Naive thymus-derived CD8-positive, alpha-beta T cell (primary cell): ENCODE measurements around the gene ANKK1. TPM values are rescaled to one million over a fixed set of nuclear protein-coding genes. Genes with fewer than 3 reads are reported as not detected.
A peak's percentile ranks its signal among the peaks of the same experiment; 100 is the strongest.

Experiments
- ATAC-seq, 2 donors: fragments of 150-1000 bp; cut with Tn5 transposase in 1 of 2; sonication (Bioruptor Pico), chemical (Tn5 transposase) in 1 of 2; 1 replicate in 1 of 2; 2 replicates in 1 of 2; pipeline ENCODE4 v1.10.0; 2021; ENCODE audit warnings: mild to moderate bottlenecking in 2 of 2, moderate library complexity in 2 of 2
- POLR2A ChIA-PET: fragments of 350-600 bp; sonication (Branson Sonifier 250); formaldehyde crosslinking; loops from one replicate; lab custom pipeline; 2021; ENCODE audit warnings: antibody characterized with exemption; lab: Charles Lee
- DNase-seq, 10 donors: peaks; one replicate each; pipeline versions ENCODE4 v3.0.0 to v3.0.0-alpha.2; 2020 to 2022
- H3K27ac Mint-ChIP-seq, 10 donors: one replicate each; pipeline ENCODE4 v1.8.0; 2020 to 2022; ENCODE audit warnings: mild to moderate bottlenecking in 10 of 10, mixed read lengths in 10 of 10, moderate library complexity in 4 of 10, inconsistent platforms in 1 of 10
- H3K27me3 Mint-ChIP-seq, 5 donors: one replicate each; pipeline ENCODE4 v1.8.0; 2021 to 2022; ENCODE audit warnings: mixed read lengths in 5 of 5
- H3K36me3 Mint-ChIP-seq, 3 donors: one replicate each; pipeline ENCODE4 v1.8.0; 2020 to 2022; ENCODE audit warnings: mixed read lengths in 3 of 3, mild to moderate bottlenecking in 2 of 3, inconsistent platforms in 1 of 3
- H3K4me1 Mint-ChIP-seq, 4 donors: one replicate each; pipeline ENCODE4 v1.8.0; 2021 to 2022; ENCODE audit warnings: mixed read lengths in 4 of 4
- H3K4me3 Mint-ChIP-seq, 10 donors: one replicate each; pipeline ENCODE4 v1.8.0; 2020 to 2022; ENCODE audit warnings: mild to moderate bottlenecking in 10 of 10, mixed read lengths in 10 of 10, moderate library complexity in 6 of 10, inconsistent platforms in 1 of 10
- H3K9me3 Mint-ChIP-seq, 9 donors: one replicate each; pipeline ENCODE4 v1.8.0; 2020 to 2022; ENCODE audit warnings: mixed read lengths in 9 of 9, mild to moderate bottlenecking in 3 of 9, inconsistent platforms in 1 of 9, moderate library complexity in 1 of 9
- polyA plus RNA-seq, 3 donors: library from polyadenylated mRNA; unstranded; fragments of 300-500 nt; fragmentation: Illumina TruSeq; gene quantifications; one replicate each; pipeline ENCODE4 v1.2.3, GENCODE V29; 2021
- total RNA-seq, 8 experiments: library from RNA in 2 of 8; stranded (reverse) in 2 of 8; gene quantifications; one replicate each; pipeline ENCODE4 v1.2.3 and lab custom pipeline; 2021 to 2026

ANKK1 gene
- total and polyA plus RNA-seq, 5 experiments from 2014 or later, result 4.6 to 5.9 TPM; not detected in 3

- H3K9me3 Mint-ChIP-seq, result no peaks in the 10 kb centered on the region
- ATAC-seq (no peak), DNase-seq (no peak)
- POLR2A ChIA-PET, result no interaction called here
- H3K36me3 Mint-ChIP-seq, result peaks cover 6 to 71% (median 22%) of the 10 kb centered on the region in 3 donors
- H3K27ac Mint-ChIP-seq, result peak overlapping the region in 8 of 10 donors; percentile 21 to 80 (median 58)
- peaks cover 13 to 53% (median 37%) of the 10 kb centered on the region in 4 donors for H3K4me1 Mint-ChIP-seq
- H3K4me3 Mint-ChIP-seq, result no peak overlapping the region
- H3K27me3 Mint-ChIP-seq, result no peaks in the 10 kb centered on the region
These were observed 23.5 kb upstream of the ANKK1 start for GRCh38 chr11:113363996-113364641.

GRCh38 chr11:113365895-113366294, 21.7 kb upstream of the ANKK1 start:
- Mint-ChIP-seq H3K36me3 (peaks cover 0 to 62% (median 16%) of the 10 kb centered on the region in 3 donors), H3K4me1 (peaks cover 16 to 53% (median 37%) of the 10 kb centered on the region in 4 donors), H3K27ac (peak overlapping the region; percentile 52 to 93 (median 86)), H3K9me3 (no peaks in the 10 kb centered on the region), H3K4me3 (peak overlapping the region in 8 of 10 donors; percentile 0 to 49 (median 42)), H3K27me3 (no peaks in the 10 kb centered on the region)
- ATAC-seq, result peak; percentile 82 to 85
- POLR2A ChIA-PET, result no interaction called here
- DNase-seq, result peak in 7 of 10 donors; percentile 10 to 74 (median 28)

- peaks cover 10 to 23% (median 20%) of the 10 kb centered on the region in 4 donors for H3K4me1 Mint-ChIP-seq
- no peak overlapping the region for H3K4me3 Mint-ChIP-seq
- DNase-seq, result no peak
- POLR2A ChIA-PET, result no interaction called here
- no peak for ATAC-seq
- H3K9me3 Mint-ChIP-seq, result no peaks in the 10 kb centered on the region
- no peaks in the 10 kb centered on the region for H3K27me3 Mint-ChIP-seq
- H3K36me3 Mint-ChIP-seq, result peaks cover 0 to 40% (median 4%) of the 10 kb centered on the region in 3 donors
- H3K27ac Mint-ChIP-seq, result peak overlapping the region in 3 of 10 donors; percentile 22 to 76 (median 42)
These were observed 18.2 kb upstream of the ANKK1 start for GRCh38 chr11:113369411-113369810.

- Mint-ChIP-seq H3K27me3 (no peaks in the 10 kb centered on the region), H3K36me3 (peaks cover 0 to 31% (median 7%) of the 10 kb centered on the region in 3 donors), H3K4me3 (no peak overlapping the region), H3K9me3 (no peaks in the 10 kb centered on the region), H3K4me1 (peaks cover 6 to 12% (median 10%) of the 10 kb centered on the region in 4 donors), H3K27ac (peak overlapping the region in 2 of 10 donors; percentile 7 to 13)
- ATAC-seq (no peak), DNase-seq (no peak)
- POLR2A ChIA-PET, result no interaction called here
These were observed 16.9 kb upstream of the ANKK1 start for GRCh38 chr11:113370634-113371033.

- Mint-ChIP-seq H3K4me3 (no peak overlapping the region), H3K9me3 (no peaks in the 10 kb centered on the region), H3K27ac (peak overlapping the region in 3 of 10 donors; percentile 6 to 58 (median 13)), H3K27me3 (no peaks in the 10 kb centered on the region), H3K4me1 (peaks cover 0 to 10% (median 1%) of the 10 kb centered on the region in 4 donors), H3K36me3 (peaks cover 0 to 28% (median 7%) of the 10 kb centered on the region in 3 donors)
- ATAC-seq (no peak), DNase-seq (no peak)
- POLR2A ChIA-PET, result no interaction called here
These were observed 15.3 kb upstream of the ANKK1 start for GRCh38 chr11:113372309-113372708.

GRCh38 chr11:113373306-113373705, 14.3 kb upstream of the ANKK1 start:
- H3K4me3 Mint-ChIP-seq, result no peak overlapping the region
- ATAC-seq, result no peak
- H3K4me1 Mint-ChIP-seq, result peaks cover 0 to 10% (median 1%) of the 10 kb centered on the region in 4 donors
- POLR2A ChIA-PET, result no interaction called here
- peak overlapping the region in 3 of 10 donors; percentile 9 to 60 (median 60) for H3K27ac Mint-ChIP-seq
- H3K36me3 Mint-ChIP-seq, result peaks cover 0 to 20% (median 6%) of the 10 kb centered on the region in 3 donors
- no peak for DNase-seq
- H3K27me3 Mint-ChIP-seq, result no peaks in the 10 kb centered on the region
- H3K9me3 Mint-ChIP-seq, result no peaks in the 10 kb centered on the region

GRCh38 chr11:113373981-113374560, 13.5 kb upstream of the ANKK1 start:
- ATAC-seq (no peak), DNase-seq (no peak)
- POLR2A ChIA-PET, result no interaction called here
- H3K36me3 Mint-ChIP-seq, result peaks cover 0 to 12% (median 6%) of the 10 kb centered on the region in 3 donors
- no peak overlapping the region for H3K4me3 Mint-ChIP-seq
- peak overlapping the region in 5 of 10 donors; percentile 4 to 78 (median 35) for H3K27ac Mint-ChIP-seq
- H3K9me3 Mint-ChIP-seq, result no peaks in the 10 kb centered on the region
- H3K27me3 Mint-ChIP-seq, result no peaks in the 10 kb centered on the region
- H3K4me1 Mint-ChIP-seq, result peaks cover 0 to 10% (median 1%) of the 10 kb centered on the region in 4 donors

- Mint-ChIP-seq H3K4me3 (no peak overlapping the region), H3K9me3 (peaks cover 0 to 5% (median 0%) of the 10 kb centered on the region in 9 donors), H3K27me3 (no peaks in the 10 kb centered on the region), H3K4me1 (peaks cover 0 to 10% (median 0%) of the 10 kb centered on the region in 4 donors), H3K36me3 (peaks cover 6 to 12% (median 9%) of the 10 kb centered on the region in 3 donors), H3K27ac (peak overlapping the region in 1 of 10 donors; percentile 4)
- DNase-seq, result no peak
- POLR2A ChIA-PET, result no interaction called here
- ATAC-seq, result no peak
These were observed 12.2 kb upstream of the ANKK1 start for GRCh38 chr11:113375402-113375801.

- Mint-ChIP-seq H3K4me1 (peaks cover 0 to 10% (median 0%) of the 10 kb centered on the region in 4 donors), H3K36me3 (peaks cover 6 to 16% (median 12%) of the 10 kb centered on the region in 3 donors), H3K27me3 (no peaks in the 10 kb centered on the region), H3K4me3 (no peak overlapping the region), H3K27ac (peak overlapping the region in 1 of 10 donors; percentile 4), H3K9me3 (peaks cover 0 to 5% (median 0%) of the 10 kb centered on the region in 9 donors)
- DNase-seq, result no peak
- ATAC-seq, result no peak
- POLR2A ChIA-PET, result no interaction called here
These were observed 11.4 kb upstream of the ANKK1 start for GRCh38 chr11:113376156-113376555.

GRCh38 chr11:113377681-113378412, 9.7 kb upstream of the ANKK1 start:
- peaks cover 0 to 10% (median 0%) of the 10 kb centered on the region in 4 donors for H3K4me1 Mint-ChIP-seq
- peaks cover 0 to 5% (median 0%) of the 10 kb centered on the region in 9 donors for H3K9me3 Mint-ChIP-seq
- ATAC-seq (no peak), DNase-seq (no peak)
- POLR2A ChIA-PET, result no interaction called here
- H3K27ac Mint-ChIP-seq, result no peak overlapping the region
- H3K36me3 Mint-ChIP-seq, result peaks cover 6 to 18% (median 16%) of the 10 kb centered on the region in 3 donors
- H3K4me3 Mint-ChIP-seq, result no peak overlapping the region
- no peaks in the 10 kb centered on the region for H3K27me3 Mint-ChIP-seq

GRCh38 chr11:113378692-113379091, 8.9 kb upstream of the ANKK1 start:
- no peak overlapping the region for H3K27ac Mint-ChIP-seq
- POLR2A ChIA-PET, result no interaction called here
- no peaks in the 10 kb centered on the region for H3K27me3 Mint-ChIP-seq
- ATAC-seq, result no peak
- H3K36me3 Mint-ChIP-seq, result peaks cover 6 to 18% (median 13%) of the 10 kb centered on the region in 3 donors
- peaks cover 0 to 5% (median 0%) of the 10 kb centered on the region in 9 donors for H3K9me3 Mint-ChIP-seq
- H3K4me3 Mint-ChIP-seq, result no peak overlapping the region
- H3K4me1 Mint-ChIP-seq, result peaks cover 0 to 10% (median 0%) of the 10 kb centered on the region in 4 donors
- no peak for DNase-seq

- Mint-ChIP-seq H3K4me1 (no peaks in the 10 kb centered on the region), H3K4me3 (no peak overlapping the region), H3K27ac (no peak overlapping the region), H3K27me3 (peaks cover 0 to 7% (median 2%) of the 10 kb centered on the region in 5 donors), H3K9me3 (peaks cover 0 to 5% (median 0%) of the 10 kb centered on the region in 9 donors), H3K36me3 (peaks cover 6 to 18% (median 18%) of the 10 kb centered on the region in 3 donors)
- DNase-seq, result no peak
- ATAC-seq, result no peak
- POLR2A ChIA-PET, result no interaction called here
These were observed 5.5 kb upstream of the ANKK1 start for GRCh38 chr11:113382121-113382520.
